Neuronal stem cell (in vitro differentiated cells): Measurements from ENCODE around the gene FARS2.

ENCODE experiments used
- DNase-seq: peaks from one replicate; pipeline ENCODE4 v3.0.0-alpha.2; 2013; ENCODE audit warnings: low spot score
- H2AFZ ChIP-seq: one replicate; pipeline ENCODE4 v1.6.1; 2013; ENCODE audit warnings: mild to moderate bottlenecking, low read length, inconsistent platforms
- H2AK5ac ChIP-seq: 2 replicates; pipeline ENCODE4 v1.6.1; 2013; ENCODE audit warnings: low read depth, mild to moderate bottlenecking, inconsistent platforms, low read length, moderate library complexity, mixed read lengths
- H2BK120ac ChIP-seq: 2 replicates; pipeline ENCODE4 v1.6.1; 2013; ENCODE audit warnings: low read depth, mild to moderate bottlenecking, inconsistent platforms, low read length, moderate library complexity, mixed read lengths
- H2BK12ac ChIP-seq: one replicate; pipeline ENCODE4 v1.6.1; 2013; ENCODE audit warnings: low read length, inconsistent platforms
- H2BK15ac ChIP-seq: 2 replicates; pipeline ENCODE4 v1.6.1; 2013; ENCODE audit warnings: mild to moderate bottlenecking, low read length, inconsistent platforms, mixed read lengths
- H2BK5ac ChIP-seq: one replicate; pipeline ENCODE4 v1.6.1; 2013; ENCODE audit warnings: inconsistent platforms, mild to moderate bottlenecking, low read length, moderate library complexity
- H3K14ac ChIP-seq: one replicate; pipeline ENCODE4 v1.6.1; 2013; ENCODE audit warnings: low read length, inconsistent platforms
- H3K18ac ChIP-seq: 2 replicates; pipeline ENCODE4 v1.6.1; 2013; ENCODE audit warnings: low read length, inconsistent platforms
- H3K23ac ChIP-seq: 2 replicates; pipeline ENCODE4 v1.6.1; 2013; ENCODE audit warnings: low read depth, mild to moderate bottlenecking, mixed read lengths, low read length, inconsistent platforms; ENCODE audit not compliant: poor library complexity
- H3K27ac ChIP-seq: replicated peaks from 3 replicates; pipeline ENCODE4 v1.5.1; 2013; ENCODE audit warnings: low read length, inconsistent platforms
- H3K27me3 ChIP-seq, 3 experiments: 2 replicates each; pipeline ENCODE4 v1.6.1; 2013; ENCODE audit warnings: low read length in 3 of 3, mild to moderate bottlenecking in 2 of 3, inconsistent platforms in 1 of 3, low read depth in 1 of 3, mixed read lengths in 1 of 3, moderate library complexity in 1 of 3; ENCODE audit not compliant: control insufficient read depth in 3 of 3, insufficient read depth in 3 of 3
- H3K36me3 ChIP-seq, 2 donors: replicated peaks in 1 of 2; 2 replicates each; pipeline ENCODE4 v1.6.1; 2013; ENCODE audit warnings: low read length in 2 of 2; ENCODE audit not compliant: control insufficient read depth in 2 of 2, insufficient read depth in 2 of 2
- H3K4ac ChIP-seq: 2 replicates; pipeline ENCODE4 v1.6.1; 2013; ENCODE audit warnings: inconsistent platforms, mild to moderate bottlenecking, low read length, moderate library complexity
- H3K4me1 ChIP-seq, 2 donors: 1 replicate in 1 of 2; 2 replicates in 1 of 2; pipeline ENCODE4 v1.6.1; 2013; ENCODE audit warnings: low read length in 2 of 2, low read depth in 1 of 2; ENCODE audit not compliant: control insufficient read depth in 2 of 2, insufficient read depth in 1 of 2
- H3K4me2 ChIP-seq: one replicate; pipeline ENCODE4 v1.6.1; 2013; ENCODE audit warnings: mild to moderate bottlenecking, low read length, inconsistent platforms; ENCODE audit not compliant: insufficient read depth, poor library complexity, severe bottlenecking
- H3K4me3 ChIP-seq, 2 donors: 2 replicates each; pipeline ENCODE4 v1.5.1; 2013; ENCODE audit warnings: low read length in 2 of 2, mild to moderate bottlenecking in 2 of 2, inconsistent platforms in 1 of 2, moderate library complexity in 1 of 2
- H3K79me1 ChIP-seq: one replicate; pipeline ENCODE4 v1.6.1; 2013; ENCODE audit warnings: low read depth, mild to moderate bottlenecking, inconsistent platforms, low read length, moderate library complexity
- H3K9ac ChIP-seq: one replicate; pipeline ENCODE4 v1.6.1; 2013; ENCODE audit warnings: mild to moderate bottlenecking, low read depth, low read length, inconsistent platforms; ENCODE audit not compliant: poor library complexity
- H3K9me3 ChIP-seq, 2 donors: replicated peaks in 1 of 2; 2 replicates each; pipeline versions ENCODE3 to v1.6.1; 2013; ENCODE audit warnings: low read length in 2 of 2, mild to moderate bottlenecking in 2 of 2, inconsistent platforms in 1 of 2, low read depth in 1 of 2, mixed read lengths in 1 of 2, moderate library complexity in 1 of 2; ENCODE audit not compliant: control insufficient read depth in 2 of 2, insufficient read depth in 1 of 2
- H4K8ac ChIP-seq: one replicate; pipeline ENCODE4 v1.6.1; 2013; ENCODE audit warnings: low read depth, mild to moderate bottlenecking, inconsistent platforms, low read length, moderate library complexity
- H4K91ac ChIP-seq: one replicate; pipeline ENCODE4 v1.6.1; 2013; ENCODE audit warnings: low read length, low read depth, mild to moderate bottlenecking, inconsistent platforms; ENCODE audit not compliant: poor library complexity
- WGBS, 2 donors: extraction: QIAGEN DNeasy Blood & Tissue Kit; methylation state at CpG; one replicate each; pipeline ENCODE4 v1.1.7; 2013; ENCODE audit warnings: missing lambda C conversion rate in 2 of 2, mixed read lengths in 1 of 2; ENCODE audit not compliant: insufficient read length in 2 of 2, insufficient replicate concordance in 1 of 2; ENCODE audit errors: extremely low coverage in 2 of 2; 5-methylcytosine and 5-hydroxymethylcytosine counted together

FARS2 gene

DNA sequence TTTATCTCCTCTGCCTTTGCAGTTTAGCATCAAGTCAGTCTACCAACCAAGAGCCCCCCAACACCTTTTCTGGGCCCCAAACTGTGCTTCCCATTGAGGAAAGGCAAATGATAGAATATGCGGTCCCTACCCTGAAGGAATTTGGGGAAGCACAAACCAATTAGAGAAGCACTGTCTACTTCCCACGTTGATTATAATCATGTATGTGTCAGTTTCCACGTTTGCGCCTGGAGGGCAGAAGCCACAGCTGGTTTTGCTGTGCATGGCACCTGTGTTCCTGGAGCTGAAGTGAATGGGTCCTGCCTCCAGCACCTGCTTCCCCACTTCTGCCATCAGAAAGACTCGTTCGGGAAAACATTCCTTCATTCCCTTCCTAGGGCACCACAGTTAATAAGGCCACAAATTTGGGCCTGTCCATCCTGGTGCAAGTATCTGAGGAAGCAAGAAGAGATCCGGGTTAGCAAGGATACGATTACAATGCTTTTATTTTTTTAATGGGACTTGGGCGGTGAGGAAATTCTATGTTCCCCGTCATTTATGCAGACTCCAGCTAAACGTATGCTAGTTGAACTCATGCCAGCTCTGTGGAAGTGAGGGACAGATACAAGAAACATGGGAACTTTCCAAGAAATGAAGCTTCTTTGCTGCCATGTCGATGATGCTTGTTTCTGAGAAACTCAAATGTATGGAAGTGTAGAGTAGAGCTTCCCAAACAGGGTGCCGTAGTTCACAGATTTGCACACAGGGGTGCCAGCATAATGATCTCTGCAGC is 411.9 kb downstream of the FARS2 start:
- Histone ChIP-seq H3K79me1 (no peaks in the 10 kb centered on the region), H3K27ac (no peak overlapping the region), H3K14ac (no peak overlapping the region), H3K4me3 (no peak overlapping the region), H4K8ac (no peak overlapping the region), H3K4me1 (peaks cover 5 to 9% of the 10 kb centered on the region in 2 donors), H2BK5ac (no peak overlapping the region), H3K18ac (no peak overlapping the region), H4K91ac (no peak overlapping the region), H3K4me2 (no peak overlapping the region), H2AFZ (no peak overlapping the region), H3K4ac (no peak overlapping the region), H2BK120ac (no peak overlapping the region), H3K36me3 (no peaks in the 10 kb centered on the region), H3K9ac (no peak overlapping the region), H2BK12ac (no peak overlapping the region), H3K27me3 (no peaks in the 10 kb centered on the region), H3K23ac (no peak overlapping the region), H2AK5ac (no peak overlapping the region), H2BK15ac (no peak overlapping the region), H3K9me3 (no peaks in the 10 kb centered on the region)
- DNase-seq = no peak
- no CpG with 5 or more reads among the region's 13 CpGs for WGBS, 2 donors

- DNase-seq = no peak
- H3K79me1 ChIP-seq = no peaks in the 10 kb centered on the region
- no peak overlapping the region for H4K91ac ChIP-seq
- H3K4me3 ChIP-seq = no peak overlapping the region
- H2BK5ac ChIP-seq = no peak overlapping the region
- no peak overlapping the region for H3K9ac ChIP-seq
- no peak overlapping the region for H2BK12ac ChIP-seq
- no peak overlapping the region for H2BK15ac ChIP-seq
- no peaks in the 10 kb centered on the region for H3K36me3 ChIP-seq
- H3K27me3 ChIP-seq = no peaks in the 10 kb centered on the region
- no peak overlapping the region for H3K4me2 ChIP-seq
- H3K4ac ChIP-seq = no peak overlapping the region
- H4K8ac ChIP-seq = no peak overlapping the region
- no CpG with 5 or more reads among the region's 3 CpGs for WGBS, 2 donors
- no peak overlapping the region for H3K23ac ChIP-seq
- no peak overlapping the region for H2BK120ac ChIP-seq
- no peak overlapping the region for H2AK5ac ChIP-seq
- no peak overlapping the region for H2AFZ ChIP-seq
- no peak overlapping the region for H3K14ac ChIP-seq
- no peak overlapping the region for H3K27ac ChIP-seq
- H3K18ac ChIP-seq = no peak overlapping the region
- no peaks in the 10 kb centered on the region for H3K9me3 ChIP-seq
- H3K4me1 ChIP-seq = peaks cover 5 to 9% of the 10 kb centered on the region in 2 donors
These were observed 412.8 kb downstream of the FARS2 start for GRCh38 chr6:5674141-5674540.

GRCh38 chr6:5674721-5675120 is 413.4 kb downstream of the FARS2 start:
- no peak overlapping the region for H3K27ac ChIP-seq
- H3K23ac ChIP-seq = no peak overlapping the region
- no peaks in the 10 kb centered on the region for H3K9me3 ChIP-seq
- no peak for DNase-seq
- no peak overlapping the region for H3K4ac ChIP-seq
- no peak overlapping the region for H2BK120ac ChIP-seq
- no peak overlapping the region for H4K91ac ChIP-seq
- H3K14ac ChIP-seq = no peak overlapping the region
- no peak overlapping the region for H3K4me2 ChIP-seq
- no peak overlapping the region for H2AFZ ChIP-seq
- no peak overlapping the region for H3K9ac ChIP-seq
- no peak overlapping the region for H3K18ac ChIP-seq
- no peak overlapping the region for H2BK12ac ChIP-seq
- no peak overlapping the region for H2BK15ac ChIP-seq
- no peaks in the 10 kb centered on the region for H3K79me1 ChIP-seq
- H3K36me3 ChIP-seq = no peaks in the 10 kb centered on the region
- no peak overlapping the region for H2AK5ac ChIP-seq
- no peak overlapping the region for H4K8ac ChIP-seq
- WGBS, 2 donors = no CpG with 5 or more reads among the region's 2 CpGs
- no peaks in the 10 kb centered on the region for H3K27me3 ChIP-seq
- peaks cover 5 to 9% of the 10 kb centered on the region in 2 donors for H3K4me1 ChIP-seq
- no peak overlapping the region for H2BK5ac ChIP-seq
- H3K4me3 ChIP-seq = no peak overlapping the region

- no CpG with 5 or more reads among the region's 2 CpGs for WGBS, 2 donors
- Histone ChIP-seq H2BK120ac (no peak overlapping the region), H3K4ac (no peak overlapping the region), H3K4me2 (no peak overlapping the region), H3K18ac (no peak overlapping the region), H2BK15ac (no peak overlapping the region), H3K9me3 (no peaks in the 10 kb centered on the region), H3K4me1 (peaks cover 0 to 7% of the 10 kb centered on the region in 2 donors), H3K4me3 (no peak overlapping the region), H2BK5ac (no peak overlapping the region), H4K91ac (no peak overlapping the region), H2AFZ (no peak overlapping the region), H3K36me3 (no peaks in the 10 kb centered on the region), H3K27me3 (no peaks in the 10 kb centered on the region), H3K14ac (no peak overlapping the region), H3K23ac (no peak overlapping the region), H3K9ac (no peak overlapping the region), H4K8ac (no peak overlapping the region), H2BK12ac (no peak overlapping the region), H3K79me1 (no peaks in the 10 kb centered on the region), H3K27ac (no peak overlapping the region), H2AK5ac (no peak overlapping the region)
- no peak for DNase-seq
These were observed 415.4 kb downstream of the FARS2 start for GRCh38 chr6:5676701-5677100.
